OCI-LY1 (cell line): ENCODE data around the gene CRKL.

ENCODE experiments used
- H2AFZ ChIP-seq: fragments of 200-600 bp; sonication (generic), shearing (Covaris generic); 2 replicates; pipeline ENCODE4 v1.6.0; 2014; ENCODE audit warnings: antibody characterized with exemption, mild to moderate bottlenecking, low read length
- H3F3A ChIP-seq: fragments of 200-600 bp; sonication (generic), shearing (Covaris generic); 2 replicates; pipeline ENCODE4 v1.6.0; 2014; ENCODE audit warnings: mild to moderate bottlenecking, antibody characterized with exemption, low read length, moderate library complexity; ENCODE audit not compliant: insufficient read depth
- H3K27ac ChIP-seq: fragments of 200-600 bp; sonication (generic); 2 replicates; pipeline ENCODE4 v1.5.1; 2014; ENCODE audit warnings: low read length, mixed run types, mild to moderate bottlenecking, low read depth; ENCODE audit not compliant: poor library complexity, severe bottlenecking
- H3K27me3 ChIP-seq: fragments of 200-600 bp; sonication (generic); 2 replicates; pipeline ENCODE4 v1.6.0; 2014; ENCODE audit warnings: antibody characterized with exemption, mild to moderate bottlenecking, low read length, moderate library complexity; ENCODE audit not compliant: insufficient read depth
- H3K36me3 ChIP-seq: fragments of 200-600 bp; sonication (generic); 2 replicates; pipeline ENCODE4 v1.6.1; 2014; ENCODE audit warnings: mild to moderate bottlenecking, antibody characterized with exemption, low read length, moderate library complexity, mixed read lengths; ENCODE audit not compliant: insufficient read depth
- H3K4me1 ChIP-seq: fragments of 200-600 bp; sonication (generic); 2 replicates; pipeline ENCODE4 v1.5.1; 2014; ENCODE audit warnings: mild to moderate bottlenecking, low read length, moderate library complexity; ENCODE audit not compliant: insufficient read depth, severe bottlenecking
- H3K4me2 ChIP-seq: fragments of 200-600 bp; sonication (generic), shearing (Covaris generic); 2 replicates; pipeline ENCODE4 v1.6.1; 2014; ENCODE audit warnings: low read length
- H3K4me3 ChIP-seq: fragments of 200-600 bp; sonication (generic); 2 replicates; pipeline ENCODE4 v1.5.1; 2014; ENCODE audit warnings: low read length, low read depth, mild to moderate bottlenecking, mixed read lengths; ENCODE audit not compliant: poor library complexity, severe bottlenecking
- H3K79me2 ChIP-seq: fragments of 200-600 bp; shearing (Covaris generic); 2 replicates; pipeline ENCODE4 v1.6.1; 2016; ENCODE audit warnings: mixed run types, low read length, mixed read lengths; ENCODE audit not compliant: insufficient read depth
- H3K9ac ChIP-seq: fragments of 200-600 bp; sonication (generic), shearing (Covaris generic); 2 replicates; pipeline ENCODE4 v1.6.1; 2014; ENCODE audit warnings: mild to moderate bottlenecking, low read length, mixed read lengths
- H3K9me2 ChIP-seq: fragments of 200-600 bp; sonication (generic), shearing (Covaris generic); 2 replicates; pipeline ENCODE4 v1.6.1; 2014; ENCODE audit warnings: low read depth, mild to moderate bottlenecking, low read length, mixed read lengths
- H3K9me3 ChIP-seq: fragments of 200-600 bp; shearing (Covaris generic); 2 replicates; pipeline ENCODE4 v1.6.1; 2014; ENCODE audit warnings: low read length, mixed read lengths
- H4K20me1 ChIP-seq: fragments of 200-600 bp; sonication (generic), shearing (Covaris generic); 2 replicates; pipeline ENCODE4 v1.6.0; 2016; ENCODE audit warnings: mild to moderate bottlenecking, low read length; ENCODE audit not compliant: insufficient read depth
- CTCF ChIP-seq: fragments of 200-600 bp; sonication (generic), shearing (Covaris generic); IDR thresholded peaks from 2 replicates; pipeline ENCODE4 v1.5.1; 2017; ENCODE audit warnings: mild to moderate bottlenecking, antibody characterized with exemption, low read length, moderate library complexity, mixed read lengths
- EZH2 ChIP-seq: fragments of 200-600 bp; sonication (generic), shearing (Covaris generic); IDR thresholded peaks from 2 replicates; pipeline ENCODE4 v1.8.0; 2017; ENCODE audit warnings: borderline replicate concordance, mixed run types, mild to moderate bottlenecking, antibody characterized with exemption, low read length, moderate library complexity, mixed read lengths

Gene CRKL

GRCh38 chr22:20985720-20986119 is 68.5 kb downstream of the CRKL start:
- Histone ChIP-seq H3K9me2 (no peaks in the 10 kb centered on the region), H3K4me1 (peaks cover 20% of the 10 kb centered on the region), H3K4me3 (no peak overlapping the region), H3K9ac (no peak overlapping the region), H3K4me2 (no peak overlapping the region), H3K27me3 (no peaks in the 10 kb centered on the region), H4K20me1 (no peaks in the 10 kb centered on the region), H3F3A (no peaks in the 10 kb centered on the region), H3K27ac (no peak overlapping the region), H2AFZ (no peak overlapping the region), H3K9me3 (no peaks in the 10 kb centered on the region), H3K79me2 (no peaks in the 10 kb centered on the region), H3K36me3 (peaks cover 20% of the 10 kb centered on the region; the same call in 1 of the 2 replicates)
- no peak for TF ChIP-seq EZH2
- no peak for TF ChIP-seq CTCF

- Histone ChIP-seq H4K20me1 (no peaks in the 10 kb centered on the region), H3K27me3 (no peaks in the 10 kb centered on the region), H3K79me2 (no peaks in the 10 kb centered on the region), H3K4me3 (no peak overlapping the region), H3K27ac (no peak overlapping the region), H3K9ac (no peak overlapping the region), H3K36me3 (peaks cover 20% of the 10 kb centered on the region; the same call in 1 of the 2 replicates), H2AFZ (no peak overlapping the region), H3K4me1 (peaks cover 14% of the 10 kb centered on the region), H3K4me2 (no peak overlapping the region), H3K9me3 (no peaks in the 10 kb centered on the region), H3F3A (no peaks in the 10 kb centered on the region), H3K9me2 (no peaks in the 10 kb centered on the region)
- TF ChIP-seq EZH2 (no peak), CTCF (no peak)
Measured at GRCh38 chr22:20986365-20986764, 69.2 kb downstream of the CRKL start.

- Histone ChIP-seq H3K27me3 (no peaks in the 10 kb centered on the region), H3F3A (no peaks in the 10 kb centered on the region), H3K4me3 (no peak overlapping the region), H2AFZ (no peak overlapping the region), H3K9me3 (no peaks in the 10 kb centered on the region), H3K9me2 (no peaks in the 10 kb centered on the region), H3K27ac (no peak overlapping the region), H3K4me1 (peaks cover 11% of the 10 kb centered on the region), H3K9ac (no peak overlapping the region), H3K79me2 (no peaks in the 10 kb centered on the region), H3K36me3 (peaks cover 29% of the 10 kb centered on the region; the same call in 1 of the 2 replicates), H3K4me2 (no peak overlapping the region), H4K20me1 (no peaks in the 10 kb centered on the region)
- TF ChIP-seq CTCF (no peak), EZH2 (no peak)
Measured at GRCh38 chr22:20987375-20987774, 70.2 kb downstream of the CRKL start.
